H1 (cell line): Measurements from ENCODE around the gene RRAS2. TPM values are rescaled to one million over a fixed set of nuclear protein-coding genes. Genes with fewer than 3 reads are reported as not detected.

Experiments used
- ASH2L ChIP-seq: fragments of 200-600, 300-600 bp; sonication (generic); IDR thresholded peaks from one replicate; pipeline ENCODE4 v1.7.1; 2017; ENCODE audit warnings: low read length
- EGR1 ChIP-seq: IDR thresholded peaks from 2 replicates; pipeline ENCODE4 v1.6.1; 2011; ENCODE audit warnings: low read depth, low read length, borderline replicate concordance
- JUN ChIP-seq: IDR thresholded peaks from 2 replicates; pipeline ENCODE4 v1.6.1; 2011; ENCODE audit warnings: low read depth, mild to moderate bottlenecking, improper control_type of control experiment, low read length
- SAP30 ChIP-seq: fragments of 300-600 bp; sonication (generic); IDR thresholded peaks from 2 replicates; pipeline ENCODE4 v1.7.1; 2012; ENCODE audit warnings: low read length, moderate library complexity, mild to moderate bottlenecking, inconsistent platforms; ENCODE audit not compliant: insufficient read depth, insufficient replicate concordance
- SIRT6 ChIP-seq: IDR thresholded peaks from one replicate; pipeline ENCODE4 v1.7.1; 2012; ENCODE audit warnings: low read length, inconsistent platforms
- SRF ChIP-seq: IDR thresholded peaks from 2 replicates; pipeline ENCODE4 v1.6.1; 2011; ENCODE audit warnings: mild to moderate bottlenecking, low read depth, low read length, moderate library complexity
- polyA plus RNA-seq, 7 experiments: library from polyadenylated mRNA; depleted of rRNA in 3 of 7; stranded (reverse) in 5 of 7; unstranded in 2 of 7; fragments of >200 nt in 5 of 7; fragments of 200-250 nt in 2 of 7; gene quantifications; 1 replicate in 5 of 7; 2 replicates in 1 of 7; 4 replicates in 1 of 7; pipeline versions ENCODE4 v1.2.1 to v1.2.3, GENCODE V29; 2011 to 2013; ENCODE audit warnings: missing spikeins in 2 of 7, mixed read lengths in 2 of 7
- total RNA-seq: library from RNA; stranded (reverse); fragmentation: NEBNext Ultra II Directional; extraction: Animal tissue kit (Norgen Biotek cat#: 25700); gene quantifications from 2 replicates; pipeline ENCODE4 v1.2.1, GENCODE V29; 2021

RRAS2 gene
- total and polyA plus RNA-seq, 2 of the 8 experiments (the other 6 are each of a cell fraction or from before 2014, with no cell fraction given), result 72.3 to 234 TPM

DNA sequence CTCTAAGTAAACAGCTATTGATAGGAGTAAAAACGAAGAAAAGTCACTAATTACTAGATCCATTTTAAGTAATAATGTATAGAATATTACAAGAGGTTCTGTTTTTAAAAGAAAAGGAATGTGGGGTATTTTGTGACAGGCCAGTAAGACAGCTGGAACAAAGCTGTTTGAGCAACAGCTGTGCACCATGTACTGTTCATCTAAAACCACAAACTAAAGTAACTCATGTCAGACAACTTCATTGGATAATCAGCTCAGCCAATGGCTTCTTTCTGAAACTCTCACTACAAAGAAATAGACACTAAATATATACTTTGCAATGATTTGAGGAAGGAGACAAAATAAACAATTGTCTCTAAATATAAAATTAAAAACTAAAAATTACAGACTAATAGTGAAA is 16.1 kb downstream of the RRAS2 start (continued):
- TF ChIP-seq SAP30, result no peak
- no peak for TF ChIP-seq EGR1
- TF ChIP-seq SIRT6, result no peak
- TF ChIP-seq ASH2L, result no peak
- TF ChIP-seq JUN, result no peak
- TF ChIP-seq SRF, result no peak
